HCT116 (cell line): ENCODE data around the gene LHPP.

ENCODE experiments used
- CTCF ChIP-seq, 3 experiments: fragments of 200-600 bp in 1 of 3; sonication (generic) in 1 of 3; IDR thresholded peaks in 2 of 3; conservative IDR thresholded peaks in 1 of 3; 2 replicates each; pipeline ENCODE4 v1.5.1; 2012 to 2017; ENCODE audit warnings: low read depth in 2 of 3, low read length in 2 of 3, antibody characterized with exemption in 1 of 3, borderline replicate concordance in 1 of 3, control low read depth in 1 of 3, mild to moderate bottlenecking in 1 of 3, mixed read lengths in 1 of 3, mixed run types in 1 of 3, moderate library complexity in 1 of 3; ENCODE audit not compliant: insufficient read depth in 1 of 3
- EGR1 ChIP-seq: IDR thresholded peaks from 2 replicates; pipeline ENCODE4 v1.6.1; 2012; ENCODE audit warnings: low read depth
- ELF1 ChIP-seq: IDR thresholded peaks from 2 replicates; pipeline ENCODE4 v1.6.1; 2012; ENCODE audit warnings: low read depth, borderline replicate concordance
- EZH2 ChIP-seq: fragments of 200-600 bp; sonication (generic); IDR thresholded peaks from 2 replicates; pipeline ENCODE4 v1.6.1; 2017; ENCODE audit warnings: antibody characterized with exemption, mixed run types
- JUND ChIP-seq: IDR thresholded peaks from 2 replicates; pipeline ENCODE4 v1.6.1; 2012
- MAX ChIP-seq: IDR thresholded peaks from 2 replicates; pipeline ENCODE4 v1.6.1; 2012
- POLR2A ChIP-seq: IDR thresholded peaks from 2 replicates; pipeline ENCODE4 v1.7.0; 2011; ENCODE audit warnings: borderline replicate concordance; ENCODE audit not compliant: insufficient read depth, insufficient read length; ENCODE audit errors: extremely low read depth
- POLR2AphosphoS5 ChIP-seq: IDR thresholded peaks from 2 replicates; pipeline ENCODE4 v1.6.1; 2011; ENCODE audit warnings: mild to moderate bottlenecking, low read depth, low read length, moderate library complexity
- REST ChIP-seq: IDR thresholded peaks from 2 replicates; pipeline ENCODE4 v1.6.1; 2012; ENCODE audit warnings: low read depth
- SIN3A ChIP-seq: IDR thresholded peaks from 2 replicates; pipeline ENCODE4 v1.6.1; 2012; ENCODE audit warnings: low read depth
- SRF ChIP-seq: IDR thresholded peaks from 2 replicates; pipeline ENCODE4 v1.6.1; 2012; ENCODE audit warnings: low read depth
- YY1 ChIP-seq: IDR thresholded peaks from 2 replicates; pipeline ENCODE4 v1.6.1; 2011; ENCODE audit warnings: low read length, low read depth, moderate library complexity, mild to moderate bottlenecking; ENCODE audit not compliant: insufficient replicate concordance; ENCODE audit errors: extremely low read depth
- ZFX ChIP-seq: fragments of 450-650 bp; IDR thresholded peaks from 2 replicates; pipeline ENCODE4 v1.6.1; 2017
- ZNF274 ChIP-seq: fragments of 200-500 bp; sonication (Bioruptor generic); IDR thresholded peaks from 2 replicates; pipeline ENCODE4 v1.6.1; 2014; ENCODE audit warnings: mild to moderate bottlenecking, low read depth, low read length, inconsistent platforms

- TF ChIP-seq JUND (no peak), CTCF (IDR thresholded peaks at IDR 0.05 in 2 of 3, conservative IDR thresholded peaks at IDR 0.05 in 1 of 3; ENCODE audit: borderline replicate concordance in 1 of 3, insufficient read depth in 1 of 3, low read depth in 2 of 3, low read length in 2 of 3) (no peak), ZNF274 (no peak), EZH2 (no peak), SIN3A (no peak), YY1 (no peak), POLR2A (no peak), REST (no peak), EGR1 (no peak), POLR2AphosphoS5 (no peak), ELF1 (no peak), SRF (no peak), ZFX (no peak), MAX (no peak)
Observed at GRCh38 chr10:124644236-124644635, 182.6 kb downstream of the LHPP start.
